ENCODE results near the gene RNF135. TPM values are rescaled to one million over a fixed set of nuclear protein-coding genes. Genes with fewer than 3 reads are reported as not detected.

The RNF135 gene
- total RNA-seq, 1 experiment from 2014 or later = 0.64 TPM

DNA sequence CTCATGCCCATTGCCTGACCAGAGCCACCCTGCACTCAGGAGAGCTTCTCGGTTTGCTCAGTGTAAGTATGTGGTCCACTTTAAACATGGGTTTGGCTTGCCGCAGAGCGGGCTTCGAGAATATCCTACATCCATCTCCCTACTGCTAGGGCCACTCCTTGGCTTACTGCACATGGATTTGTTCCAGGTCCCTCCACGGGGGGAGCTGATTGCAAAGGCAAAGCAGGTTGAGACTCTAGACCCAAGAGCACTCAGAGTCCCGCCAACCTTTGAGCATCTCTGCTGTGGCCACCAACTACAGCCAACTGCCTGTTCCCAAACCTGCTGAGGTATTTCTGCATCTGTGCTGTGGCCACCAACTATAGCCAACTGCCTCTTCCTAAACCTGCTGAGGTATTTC lies 26.4 kb downstream of the RNF135 start:
- no peak for DNase-seq
- H3K4me1 Mint-ChIP-seq (ENCODE audit: low read depth, unreplicated experiment) = peaks cover 7% of the 10 kb centered on the region
- H3K4me3 ChIP-seq (ENCODE audit: low read depth, low read length) = no peak overlapping the region
- H3K4me3 Mint-ChIP-seq (ENCODE audit: unreplicated experiment) = no peak overlapping the region
- TF ChIP-seq, protein P1, sequence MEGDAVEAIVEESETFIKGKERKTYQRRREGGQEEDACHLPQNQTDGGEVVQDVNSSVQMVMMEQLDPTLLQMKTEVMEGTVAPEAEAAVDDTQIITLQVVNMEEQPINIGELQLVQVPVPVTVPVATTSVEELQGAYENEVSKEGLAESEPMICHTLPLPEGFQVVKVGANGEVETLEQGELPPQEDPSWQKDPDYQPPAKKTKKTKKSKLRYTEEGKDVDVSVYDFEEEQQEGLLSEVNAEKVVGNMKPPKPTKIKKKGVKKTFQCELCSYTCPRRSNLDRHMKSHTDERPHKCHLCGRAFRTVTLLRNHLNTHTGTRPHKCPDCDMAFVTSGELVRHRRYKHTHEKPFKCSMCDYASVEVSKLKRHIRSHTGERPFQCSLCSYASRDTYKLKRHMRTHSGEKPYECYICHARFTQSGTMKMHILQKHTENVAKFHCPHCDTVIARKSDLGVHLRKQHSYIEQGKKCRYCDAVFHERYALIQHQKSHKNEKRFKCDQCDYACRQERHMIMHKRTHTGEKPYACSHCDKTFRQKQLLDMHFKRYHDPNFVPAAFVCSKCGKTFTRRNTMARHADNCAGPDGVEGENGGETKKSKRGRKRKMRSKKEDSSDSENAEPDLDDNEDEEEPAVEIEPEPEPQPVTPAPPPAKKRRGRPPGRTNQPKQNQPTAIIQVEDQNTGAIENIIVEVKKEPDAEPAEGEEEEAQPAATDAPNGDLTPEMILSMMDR (IDR thresholded peaks at IDR 0.05; ENCODE audit: insufficient read depth in 1 of 2, low read depth in 1 of 2, low read length in 1 of 2, severe bottlenecking in 1 of 2, unreplicated experiment in 1 of 2) = no peak
- no peak overlapping the region for H3K27ac Mint-ChIP-seq (ENCODE audit: unreplicated experiment)
- H3K4me1 ChIP-seq = peaks cover 10% of the 10 kb centered on the region
- H3K36me3 Mint-ChIP-seq (ENCODE audit: insufficient read depth, unreplicated experiment) = no peaks in the 10 kb centered on the region
- ChIA-PET CTCF (interaction anchor here (1.5 kb wide), 1 partner anchor 12 kb away, joined by 4 read pairs; no protein-coding TSS in a partner anchor), POLR2A (no interaction called here)
- H3K36me3 ChIP-seq (ENCODE audit: control insufficient read depth, insufficient read depth, low read length) = no peaks in the 10 kb centered on the region
- no peaks in the 10 kb centered on the region for H3K27me3 ChIP-seq (replicated peaks; ENCODE audit: control insufficient read depth, insufficient read depth, low read length)
- H3K9me3 ChIP-seq = no peaks in the 10 kb centered on the region
- intact Hi-C loops (cut with micrococcal nuclease; ENCODE audit: unreplicated experiment) = loop anchor here (10.0 kb wide), 1 partner anchor 52 kb away; no protein-coding TSS in a partner anchor
- no peaks in the 10 kb centered on the region for H3K27me3 Mint-ChIP-seq (ENCODE audit: insufficient read depth, unreplicated experiment)
- no TSS peak for BruUV-seq (replicated peaks)
- H3K9me3 Mint-ChIP-seq (ENCODE audit: unreplicated experiment) = no peaks in the 10 kb centered on the region

DNA sequence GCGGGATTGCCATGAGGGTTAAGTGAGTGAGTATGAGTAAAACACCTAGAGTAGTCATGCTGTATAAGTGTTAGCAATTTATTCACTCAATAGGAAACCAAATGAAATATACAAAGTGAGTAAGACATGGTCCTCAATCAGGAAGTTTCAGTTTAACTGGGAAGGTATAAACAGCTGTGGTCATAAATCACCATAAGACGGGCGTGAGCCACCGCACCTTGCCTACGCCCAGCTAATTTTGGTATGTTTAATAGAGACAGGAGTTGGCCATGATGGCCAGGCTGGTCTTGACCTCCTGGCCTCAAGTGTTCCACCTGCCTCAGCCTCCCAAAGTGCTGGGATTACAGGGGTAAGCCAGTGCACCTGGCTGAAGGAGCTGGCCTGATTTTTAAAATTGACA lies 27.0 kb downstream of the RNF135 start:
- POLR2A ChIA-PET = no interaction called here
- BruUV-seq (replicated peaks) = no TSS peak
- H3K9me3 ChIP-seq = no peaks in the 10 kb centered on the region
- H3K27me3 ChIP-seq (replicated peaks; ENCODE audit: control insufficient read depth, insufficient read depth, low read length) = no peaks in the 10 kb centered on the region
- Mint-ChIP-seq H3K36me3 (ENCODE audit: insufficient read depth, unreplicated experiment) (no peaks in the 10 kb centered on the region), H3K27ac (ENCODE audit: unreplicated experiment) (no peak overlapping the region), H3K27me3 (ENCODE audit: insufficient read depth, unreplicated experiment) (no peaks in the 10 kb centered on the region), H3K4me1 (ENCODE audit: low read depth, unreplicated experiment) (peaks cover 7% of the 10 kb centered on the region), H3K9me3 (ENCODE audit: unreplicated experiment) (no peaks in the 10 kb centered on the region), H3K4me3 (ENCODE audit: unreplicated experiment) (no peak overlapping the region)
- H3K4me1 ChIP-seq = peaks cover 10% of the 10 kb centered on the region
- H3K36me3 ChIP-seq (ENCODE audit: control insufficient read depth, insufficient read depth, low read length) = no peaks in the 10 kb centered on the region
- H3K4me3 ChIP-seq (ENCODE audit: low read depth, low read length) = no peak overlapping the region
- intact Hi-C loops (cut with micrococcal nuclease; ENCODE audit: unreplicated experiment) = loop anchor here (10.0 kb wide), 1 partner anchor 53 kb away; no protein-coding TSS in a partner anchor
- TF ChIP-seq, protein P1 (IDR thresholded peaks at IDR 0.05; ENCODE audit: insufficient read depth in 1 of 2, low read depth in 1 of 2, low read length in 1 of 2, severe bottlenecking in 1 of 2, unreplicated experiment in 1 of 2) = no peak
- no peak for DNase-seq
- CTCF ChIA-PET = interaction anchor here (1.5 kb wide), 1 partner anchor 11 kb away, joined by 4 read pairs; no protein-coding TSS in a partner anchor

DNA sequence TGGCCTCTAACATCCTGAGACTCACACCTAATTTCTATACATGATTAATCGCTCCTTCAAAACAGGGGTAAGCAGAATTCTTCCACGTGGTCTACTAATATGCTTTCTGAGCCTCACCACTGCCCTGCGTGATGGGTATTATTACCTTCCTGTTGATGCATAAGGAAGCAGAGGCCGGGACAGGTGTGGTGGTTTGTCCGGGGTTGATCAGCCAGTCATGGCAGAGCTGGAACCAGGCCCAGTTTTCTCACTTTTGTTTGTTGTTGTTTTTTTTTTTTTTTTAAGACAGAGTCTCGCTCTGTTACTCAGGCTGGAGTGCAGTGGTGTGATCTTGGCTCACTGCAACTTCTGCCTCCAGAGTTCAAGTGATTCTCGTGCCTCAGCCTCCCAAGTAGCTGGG lies 31.2 kb downstream of the RNF135 start:
- Mint-ChIP-seq H3K9me3 (ENCODE audit: unreplicated experiment) (no peaks in the 10 kb centered on the region), H3K4me3 (ENCODE audit: unreplicated experiment) (no peak overlapping the region), H3K36me3 (ENCODE audit: insufficient read depth, unreplicated experiment) (no peaks in the 10 kb centered on the region), H3K27ac (ENCODE audit: unreplicated experiment) (no peak overlapping the region), H3K27me3 (ENCODE audit: insufficient read depth, unreplicated experiment) (no peaks in the 10 kb centered on the region), H3K4me1 (ENCODE audit: low read depth, unreplicated experiment) (peaks cover 9% of the 10 kb centered on the region)
- Histone ChIP-seq H3K36me3 (ENCODE audit: control insufficient read depth, insufficient read depth, low read length) (no peaks in the 10 kb centered on the region), H3K27me3 (replicated peaks; ENCODE audit: control insufficient read depth, insufficient read depth, low read length) (no peaks in the 10 kb centered on the region), H3K4me1 (no peaks in the 10 kb centered on the region), H3K9me3 (no peaks in the 10 kb centered on the region), H3K4me3 (ENCODE audit: low read depth, low read length) (no peak overlapping the region)
- intact Hi-C loops (cut with micrococcal nuclease; ENCODE audit: unreplicated experiment) = loop anchor here (10.0 kb wide), 1 partner anchor 77 kb away; the partner anchor contains the start of gene ADAP2
- ChIA-PET POLR2A (no interaction called here), CTCF (no interaction called here)
- TF ChIP-seq, protein P1 (IDR thresholded peaks at IDR 0.05; ENCODE audit: insufficient read depth in 1 of 2, low read depth in 1 of 2, low read length in 1 of 2, severe bottlenecking in 1 of 2, unreplicated experiment in 1 of 2) = no peak
- DNase-seq = no peak
- BruUV-seq (replicated peaks) = no TSS peak

Data from Caco-2 (cell line).